Muscle layer of colon (tissue), 2 donors: Measurements from ENCODE around the gene SETX.
"Not testable (repeated sequence)": the region's sequence is repeated elsewhere in the genome, so short reads cannot be mapped to it uniquely, and the experiment has no call there.

Experiments used
- H3K27ac ChIP-seq: one replicate; pipeline ENCODE4 v1.7.0; 2013; ENCODE audit warnings: low read depth, mild to moderate bottlenecking, low read length, moderate library complexity
- H3K27me3 ChIP-seq, 2 donors: one replicate each; pipeline ENCODE4 v1.7.0; 2013; ENCODE audit warnings: low read length in 2 of 2, mild to moderate bottlenecking in 2 of 2; ENCODE audit not compliant: insufficient read depth in 2 of 2, control insufficient read depth in 1 of 2
- H3K36me3 ChIP-seq: one replicate; pipeline ENCODE4 v1.7.0; 2013; ENCODE audit warnings: mild to moderate bottlenecking, low read length; ENCODE audit not compliant: insufficient read depth
- H3K4me1 ChIP-seq: one replicate; pipeline ENCODE4 v1.7.0; 2013; ENCODE audit warnings: mild to moderate bottlenecking, low read length; ENCODE audit not compliant: insufficient read depth
- H3K4me3 ChIP-seq, 2 donors: one replicate each; pipeline ENCODE4 v1.7.0; 2013; ENCODE audit warnings: low read length in 2 of 2, low read depth in 1 of 2, mild to moderate bottlenecking in 1 of 2, moderate library complexity in 1 of 2
- H3K9ac ChIP-seq: one replicate; pipeline ENCODE4 v1.7.0; 2013; ENCODE audit warnings: low read length
- H3K9me3 ChIP-seq: one replicate; pipeline ENCODE4 v1.7.0; 2013; ENCODE audit warnings: mild to moderate bottlenecking, low read length
- donor health status: abdominal sarcoma.
- donor health status: Adenocarcinoma of cecum.

The SETX gene

GRCh38 chr9:132378416-132378815 is 23.6 kb upstream of the SETX start:
- not testable (repeated sequence) for H3K4me1 ChIP-seq, H3K9me3 ChIP-seq, H3K27ac ChIP-seq, H3K9ac ChIP-seq, H3K27me3 ChIP-seq, H3K4me3 ChIP-seq
- peaks cover 52% of the 10 kb centered on the region for H3K36me3 ChIP-seq

DNA sequence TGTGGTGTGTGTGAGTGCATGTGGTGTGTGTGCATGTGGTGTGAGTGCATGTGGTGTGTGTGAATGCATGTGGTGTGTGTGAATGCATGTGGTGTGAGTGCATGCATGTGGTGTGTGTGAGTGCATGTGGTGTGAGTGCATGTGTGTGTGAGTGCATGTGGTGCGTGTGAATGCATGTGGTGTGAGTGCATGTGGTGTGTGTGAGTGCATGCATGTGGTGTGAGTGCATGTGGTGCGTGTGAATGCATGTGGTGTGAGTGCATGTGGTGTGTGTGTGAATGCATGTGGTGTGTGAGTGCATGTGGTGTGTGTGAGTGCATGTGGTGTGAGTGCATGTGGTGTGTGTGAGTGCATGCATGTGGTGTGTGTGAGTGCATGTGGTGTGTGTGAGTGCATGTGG is 23.0 kb upstream of the SETX start:
- H3K4me3 ChIP-seq, H3K27me3 ChIP-seq, H3K9ac ChIP-seq, H3K4me1 ChIP-seq, H3K27ac ChIP-seq, H3K9me3 ChIP-seq: not testable (repeated sequence)
- H3K36me3 ChIP-seq, result peaks cover 49% of the 10 kb centered on the region

GRCh38 chr9:132372177-132373095 is 17.6 kb upstream of the SETX start:
- no peak overlapping the region for H3K27ac ChIP-seq
- H3K4me3 ChIP-seq, result no peak overlapping the region
- peaks cover 16% of the 10 kb centered on the region for H3K36me3 ChIP-seq
- H3K9me3 ChIP-seq, result no peaks in the 10 kb centered on the region
- no peak overlapping the region for H3K9ac ChIP-seq
- H3K4me1 ChIP-seq, result no peaks in the 10 kb centered on the region
- no peaks in the 10 kb centered on the region for H3K27me3 ChIP-seq

GRCh38 chr9:132370592-132370991 is 15.8 kb upstream of the SETX start:
- no peaks in the 10 kb centered on the region for H3K4me1 ChIP-seq
- H3K27ac ChIP-seq, result no peak overlapping the region
- H3K27me3 ChIP-seq, result no peaks in the 10 kb centered on the region
- H3K9me3 ChIP-seq, result no peaks in the 10 kb centered on the region
- no peak overlapping the region for H3K9ac ChIP-seq
- H3K36me3 ChIP-seq, result no peaks in the 10 kb centered on the region
- H3K4me3 ChIP-seq, result no peak overlapping the region

DNA sequence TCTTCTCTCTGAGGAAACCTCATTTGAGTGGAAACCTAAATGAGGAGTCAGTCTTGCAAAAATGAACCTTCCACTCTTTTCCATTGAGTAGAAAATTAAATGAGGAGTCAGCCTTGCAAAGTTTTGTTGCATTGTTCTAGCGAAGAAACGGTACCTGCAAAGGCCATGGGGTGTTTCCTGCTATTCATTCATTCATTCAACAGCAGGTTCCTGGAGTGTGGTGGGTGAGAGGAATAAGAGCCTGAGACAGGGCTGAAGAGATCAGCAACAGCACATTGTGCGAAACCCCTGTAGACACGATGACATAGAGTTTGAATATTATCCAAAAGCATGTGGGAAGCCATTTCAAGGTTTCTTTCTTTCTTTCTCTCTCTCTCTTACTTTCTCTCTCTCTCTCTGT is 14.6 kb upstream of the SETX start:
- no peaks in the 10 kb centered on the region for H3K4me1 ChIP-seq
- no peak overlapping the region for H3K27ac ChIP-seq
- no peaks in the 10 kb centered on the region for H3K36me3 ChIP-seq
- H3K9me3 ChIP-seq, result no peaks in the 10 kb centered on the region
- H3K4me3 ChIP-seq, result no peak overlapping the region
- no peaks in the 10 kb centered on the region for H3K27me3 ChIP-seq
- no peak overlapping the region for H3K9ac ChIP-seq

DNA sequence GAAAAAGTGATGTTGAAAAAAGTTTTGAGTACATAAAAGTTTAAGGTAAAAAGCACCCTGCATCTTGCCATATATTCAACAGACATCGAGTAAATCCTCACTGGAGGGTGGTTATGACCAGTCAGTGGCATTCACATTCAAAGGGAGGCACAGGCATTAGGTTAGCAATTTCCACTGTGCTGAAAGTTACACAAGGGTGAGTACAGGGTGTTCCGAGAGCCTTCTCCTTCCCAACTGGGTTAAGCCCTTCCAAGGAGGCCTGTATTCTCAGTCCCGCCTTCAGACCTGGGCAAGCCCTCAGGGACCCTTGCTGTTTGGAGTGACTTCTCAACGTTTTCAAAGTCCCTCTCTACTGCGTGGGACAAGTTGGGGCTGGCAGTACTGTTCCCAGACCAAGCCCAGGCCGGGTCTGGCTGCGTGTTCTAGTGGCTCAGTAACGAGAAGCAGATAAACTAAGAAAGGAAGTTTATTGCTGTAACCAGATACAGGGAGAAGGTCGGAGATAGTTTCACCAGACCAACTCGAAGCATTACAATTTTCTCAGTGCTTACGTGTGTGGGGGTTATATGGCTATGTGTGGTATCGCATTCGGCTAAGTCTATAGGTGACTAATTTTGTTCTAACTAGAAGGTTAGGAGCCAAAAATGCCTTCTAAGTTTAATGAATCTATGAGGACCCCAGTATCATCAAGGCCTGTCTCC is 13.0 kb upstream of the SETX start:
- H3K9me3 ChIP-seq, result no peaks in the 10 kb centered on the region
- no peaks in the 10 kb centered on the region for H3K27me3 ChIP-seq
- H3K4me1 ChIP-seq, result no peaks in the 10 kb centered on the region
- no peak overlapping the region for H3K27ac ChIP-seq
- no peak overlapping the region for H3K4me3 ChIP-seq
- no peak overlapping the region for H3K9ac ChIP-seq
- no peaks in the 10 kb centered on the region for H3K36me3 ChIP-seq

- Histone ChIP-seq H3K27me3 (no peaks in the 10 kb centered on the region), H3K4me1 (no peaks in the 10 kb centered on the region), H3K9me3 (no peaks in the 10 kb centered on the region), H3K36me3 (no peaks in the 10 kb centered on the region), H3K4me3 (no peak overlapping the region), H3K27ac (no peak overlapping the region), H3K9ac (no peak overlapping the region)
Observed at GRCh38 chr9:132366481-132366880, 11.7 kb upstream of the SETX start.

- no peaks in the 10 kb centered on the region for H3K27me3 ChIP-seq
- H3K4me1 ChIP-seq, result no peaks in the 10 kb centered on the region
- no peak overlapping the region for H3K9ac ChIP-seq
- no peaks in the 10 kb centered on the region for H3K9me3 ChIP-seq
- H3K4me3 ChIP-seq, result no peak overlapping the region
- no peaks in the 10 kb centered on the region for H3K36me3 ChIP-seq
- H3K27ac ChIP-seq, result no peak overlapping the region
Observed at GRCh38 chr9:132365986-132366385, 11.2 kb upstream of the SETX start.

DNA sequence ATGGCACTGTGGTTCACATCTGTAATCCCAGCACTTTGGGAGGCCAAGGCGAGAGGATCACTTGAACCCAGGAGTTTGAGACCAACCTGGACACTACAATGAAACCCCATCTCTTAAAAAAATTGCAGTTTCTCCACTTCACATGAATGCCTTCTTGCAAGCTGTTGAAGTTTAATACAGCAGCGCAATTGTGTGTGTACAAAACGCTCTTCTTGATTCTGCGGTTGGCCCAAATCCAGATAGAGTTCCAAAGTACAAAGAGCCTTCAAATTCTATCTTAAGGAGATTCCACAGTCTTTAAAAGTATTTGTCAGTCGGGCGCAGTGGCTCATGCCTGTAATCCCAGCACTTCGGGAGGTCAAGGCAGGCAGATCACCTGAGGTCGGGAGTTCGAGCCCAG is 9.3 kb upstream of the SETX start:
- H3K27me3 ChIP-seq, result no peaks in the 10 kb centered on the region
- H3K4me3 ChIP-seq, result no peak overlapping the region
- no peaks in the 10 kb centered on the region for H3K9me3 ChIP-seq
- no peak overlapping the region for H3K9ac ChIP-seq
- no peaks in the 10 kb centered on the region for H3K4me1 ChIP-seq
- H3K36me3 ChIP-seq, result no peaks in the 10 kb centered on the region
- H3K27ac ChIP-seq, result no peak overlapping the region

DNA sequence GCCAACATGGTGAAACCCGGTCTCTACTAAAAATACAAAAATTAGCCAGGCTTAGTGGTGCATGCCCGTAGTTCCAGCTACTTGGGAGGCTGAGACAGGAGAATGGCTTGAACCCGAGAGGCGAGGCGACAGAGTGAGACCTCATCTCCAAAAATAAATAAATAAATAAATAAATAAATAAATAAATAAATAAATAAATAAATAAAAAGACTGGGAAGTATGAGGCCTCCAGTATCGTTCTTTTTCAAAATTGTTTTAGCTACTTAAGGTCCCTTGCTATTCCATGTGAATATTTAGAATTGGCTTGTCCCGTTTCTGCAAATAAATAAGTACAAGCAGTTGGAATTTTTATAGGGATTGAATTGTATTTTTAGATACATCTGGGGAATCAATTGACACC is 3.0 kb upstream of the SETX start:
- peaks cover 9% of the 10 kb centered on the region for H3K36me3 ChIP-seq
- no peak overlapping the region for H3K4me3 ChIP-seq
- H3K27ac ChIP-seq, result no peak overlapping the region
- no peaks in the 10 kb centered on the region for H3K9me3 ChIP-seq
- H3K4me1 ChIP-seq, result peaks cover 15% of the 10 kb centered on the region
- no peaks in the 10 kb centered on the region for H3K27me3 ChIP-seq
- no peak overlapping the region for H3K9ac ChIP-seq

DNA sequence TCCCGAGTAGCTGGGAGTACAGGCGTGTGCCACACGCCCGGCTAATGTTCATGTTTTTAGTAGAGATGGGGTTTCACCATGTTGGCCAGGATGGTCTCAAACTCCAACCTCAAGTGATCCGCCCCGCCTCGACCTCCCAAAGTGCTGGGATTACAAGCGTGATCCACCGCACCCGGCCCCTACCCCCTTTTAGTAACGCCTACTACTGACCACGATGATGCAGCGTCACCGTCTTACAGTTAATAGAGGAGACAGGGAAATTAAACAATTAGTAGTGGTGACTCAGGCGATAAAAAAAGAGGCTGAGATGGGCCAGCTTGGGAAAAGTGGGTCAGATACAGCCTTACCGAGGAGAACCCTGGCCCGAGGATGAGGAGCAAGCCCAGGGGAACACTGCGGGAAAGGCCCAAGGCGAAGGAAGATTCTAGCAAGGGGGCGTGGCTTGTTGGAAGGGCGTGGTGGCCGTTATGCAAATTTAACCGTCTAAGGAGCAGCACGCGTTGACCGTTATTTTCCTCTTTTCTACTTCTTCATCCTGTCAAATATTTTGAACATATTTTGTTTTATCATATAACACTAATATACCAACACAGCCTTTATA is 1.6 kb upstream of the SETX start:
- Histone ChIP-seq H3K4me1 (peaks cover 26% of the 10 kb centered on the region), H3K9me3 (no peaks in the 10 kb centered on the region), H3K36me3 (peaks cover 21% of the 10 kb centered on the region), H3K27me3 (no peaks in the 10 kb centered on the region), H3K4me3 (no peak overlapping the region), H3K27ac (no peak overlapping the region), H3K9ac (no peak overlapping the region)
